NB4 (cell line): ENCODE results near the gene JAKMIP1.

Source experiments
- POLR2A ChIP-seq: IDR thresholded peaks from 2 replicates; pipeline ENCODE4 v1.6.1; 2011; ENCODE audit warnings: mild to moderate bottlenecking; ENCODE audit not compliant: insufficient read length; ENCODE audit errors: extremely low read depth
- TF ChIP-seq, protein P1 (sequence below): IDR thresholded peaks from one replicate; pipeline ENCODE4 v1.5.1; 2012; ENCODE audit warnings: low read depth, low read length
- TF ChIP-seq, protein P2 (sequence below): IDR thresholded peaks from 2 replicates; pipeline ENCODE4 v1.6.1; 2011; ENCODE audit warnings: low read depth, low read length

DNA sequence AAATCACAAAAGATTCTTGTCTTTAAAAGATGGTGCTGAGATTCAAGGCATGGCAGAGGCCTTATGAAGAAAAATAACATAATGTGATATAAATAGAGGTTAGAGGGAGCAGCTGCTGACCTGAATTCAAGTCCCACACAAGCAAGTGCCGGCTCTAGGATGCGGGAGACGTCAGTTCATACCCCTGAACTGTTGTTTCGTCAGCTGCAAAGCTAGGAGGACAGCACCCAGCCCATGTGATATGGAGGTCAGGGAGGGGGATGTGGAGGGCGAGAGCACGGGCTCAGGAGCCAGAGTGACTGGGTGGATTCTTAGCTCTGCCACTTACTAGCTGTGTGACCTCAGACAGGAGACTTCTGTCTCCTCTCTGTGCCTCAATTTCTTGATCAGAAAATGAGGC lies 77.9 kb downstream of the JAKMIP1 start:
- TF ChIP-seq, protein P1, sequence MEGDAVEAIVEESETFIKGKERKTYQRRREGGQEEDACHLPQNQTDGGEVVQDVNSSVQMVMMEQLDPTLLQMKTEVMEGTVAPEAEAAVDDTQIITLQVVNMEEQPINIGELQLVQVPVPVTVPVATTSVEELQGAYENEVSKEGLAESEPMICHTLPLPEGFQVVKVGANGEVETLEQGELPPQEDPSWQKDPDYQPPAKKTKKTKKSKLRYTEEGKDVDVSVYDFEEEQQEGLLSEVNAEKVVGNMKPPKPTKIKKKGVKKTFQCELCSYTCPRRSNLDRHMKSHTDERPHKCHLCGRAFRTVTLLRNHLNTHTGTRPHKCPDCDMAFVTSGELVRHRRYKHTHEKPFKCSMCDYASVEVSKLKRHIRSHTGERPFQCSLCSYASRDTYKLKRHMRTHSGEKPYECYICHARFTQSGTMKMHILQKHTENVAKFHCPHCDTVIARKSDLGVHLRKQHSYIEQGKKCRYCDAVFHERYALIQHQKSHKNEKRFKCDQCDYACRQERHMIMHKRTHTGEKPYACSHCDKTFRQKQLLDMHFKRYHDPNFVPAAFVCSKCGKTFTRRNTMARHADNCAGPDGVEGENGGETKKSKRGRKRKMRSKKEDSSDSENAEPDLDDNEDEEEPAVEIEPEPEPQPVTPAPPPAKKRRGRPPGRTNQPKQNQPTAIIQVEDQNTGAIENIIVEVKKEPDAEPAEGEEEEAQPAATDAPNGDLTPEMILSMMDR, result no peak
- no peak for TF ChIP-seq POLR2A
- TF ChIP-seq, protein P2, sequence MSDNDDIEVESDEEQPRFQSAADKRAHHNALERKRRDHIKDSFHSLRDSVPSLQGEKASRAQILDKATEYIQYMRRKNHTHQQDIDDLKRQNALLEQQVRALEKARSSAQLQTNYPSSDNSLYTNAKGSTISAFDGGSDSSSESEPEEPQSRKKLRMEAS, result no peak
